HG03280 (cell line): ENCODE data around the gene FCHSD2.
"Not testable (repeated sequence)": the region's sequence is repeated elsewhere in the genome, so short reads cannot be mapped to it uniquely, and the experiment has no call there.

Source experiments
- ATAC-seq: cut with Tn5 transposase; IDR thresholded peaks from one replicate; pipeline ENCODE4 v1.9.1; 2021; ENCODE audit warnings: mild to moderate bottlenecking, moderate library complexity; ENCODE audit not compliant: unreplicated experiment

The FCHSD2 gene

GRCh38 chr11:72896431-72896830 is 245.7 kb downstream of the FCHSD2 start:
- no peak for ATAC-seq

DNA sequence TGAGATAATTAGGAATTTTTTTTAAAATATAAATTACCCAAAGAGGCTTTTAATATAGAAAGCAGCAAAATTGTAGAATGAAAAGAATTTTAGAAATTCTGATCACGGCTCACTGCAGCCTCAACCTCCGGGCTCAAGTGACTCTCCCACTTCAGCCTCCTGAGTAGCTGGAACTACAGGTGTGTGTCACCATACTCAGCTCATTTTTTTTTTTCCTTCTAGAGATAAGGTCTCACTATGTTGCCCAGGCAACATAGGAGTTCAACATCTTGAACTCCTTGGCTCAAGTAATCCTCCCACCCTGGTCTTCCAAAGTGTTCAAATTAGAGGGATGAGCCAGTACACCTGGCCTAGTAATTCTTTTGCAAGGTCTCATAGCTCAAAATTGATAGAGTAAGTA is 251.2 kb downstream of the FCHSD2 start:
- ATAC-seq = no peak

DNA sequence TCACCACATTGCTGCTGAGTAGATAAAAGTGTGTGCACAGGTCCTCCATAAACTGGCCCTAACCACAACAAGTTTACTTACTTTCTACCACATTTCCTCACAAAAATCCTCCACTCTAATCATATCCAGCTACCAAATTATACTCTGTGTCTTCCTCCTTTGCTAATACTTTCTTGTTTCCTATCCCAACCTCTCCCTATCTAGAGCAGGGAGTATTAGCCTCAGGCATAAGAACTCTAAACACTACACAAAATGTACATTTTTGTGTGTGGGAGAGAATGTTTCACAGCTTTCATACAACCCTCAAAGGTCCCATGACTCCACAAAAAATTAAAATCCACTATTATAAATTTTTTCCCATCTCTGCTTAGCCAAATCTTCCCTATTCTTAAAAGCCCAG is 255.5 kb downstream of the FCHSD2 start:
- ATAC-seq = no peak

DNA sequence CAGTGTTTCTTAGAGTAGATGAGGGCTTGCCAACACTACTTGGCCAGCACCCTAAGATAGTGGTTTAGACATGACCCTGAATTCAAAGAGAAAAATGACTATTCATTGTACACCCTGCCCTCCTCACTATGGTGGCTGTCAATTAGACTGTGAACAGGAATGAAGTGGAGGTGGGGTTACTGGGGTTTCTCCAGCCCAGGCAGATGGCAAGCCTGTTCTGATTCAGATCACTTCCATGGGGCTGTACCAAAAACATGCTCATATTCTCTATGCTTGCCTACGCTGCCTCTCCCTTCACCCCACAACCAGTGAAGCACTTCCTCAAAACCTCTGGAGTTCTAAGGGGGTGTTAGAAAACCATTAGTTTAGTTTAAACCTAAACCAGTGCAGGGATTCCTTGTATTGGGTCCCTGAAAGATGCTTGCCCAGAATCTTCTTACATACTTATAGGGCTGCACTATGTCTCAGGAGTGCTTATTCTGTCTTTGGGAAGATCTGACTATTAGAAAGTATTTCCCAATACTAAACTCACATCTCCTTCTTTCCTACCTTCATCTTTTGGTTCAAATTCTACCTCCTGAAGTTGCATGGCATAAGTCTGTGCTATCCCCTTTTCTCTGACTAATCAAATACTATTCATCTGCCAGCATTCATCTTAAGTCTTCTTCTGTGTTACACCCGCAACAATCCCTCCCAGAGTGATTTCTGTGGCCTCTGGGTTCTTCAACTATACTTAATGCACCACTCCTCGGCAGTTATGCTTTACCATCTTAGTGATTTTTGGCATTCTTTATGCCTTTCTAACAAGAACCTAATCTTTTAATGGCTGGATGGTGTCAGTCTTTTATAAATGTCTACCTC is 256.1 kb downstream of the FCHSD2 start:
- ATAC-seq = no peak

GRCh38 chr11:72876147-72876546 is 266.0 kb downstream of the FCHSD2 start:
- no peak for ATAC-seq

- ATAC-seq = no peak
Measured at GRCh38 chr11:72875736-72876135, 266.4 kb downstream of the FCHSD2 start.

- ATAC-seq = no peak
Measured at GRCh38 chr11:72872012-72872411, 270.1 kb downstream of the FCHSD2 start.

GRCh38 chr11:72871119-72871518 is 271.0 kb downstream of the FCHSD2 start:
- no peak for ATAC-seq

- ATAC-seq = no peak
Measured at GRCh38 chr11:72869831-72870230, 272.3 kb downstream of the FCHSD2 start.

GRCh38 chr11:72867970-72868369 is 274.1 kb downstream of the FCHSD2 start:
- ATAC-seq = no peak

GRCh38 chr11:72864702-72865655 is 277.1 kb downstream of the FCHSD2 start:
- no peak for ATAC-seq

DNA sequence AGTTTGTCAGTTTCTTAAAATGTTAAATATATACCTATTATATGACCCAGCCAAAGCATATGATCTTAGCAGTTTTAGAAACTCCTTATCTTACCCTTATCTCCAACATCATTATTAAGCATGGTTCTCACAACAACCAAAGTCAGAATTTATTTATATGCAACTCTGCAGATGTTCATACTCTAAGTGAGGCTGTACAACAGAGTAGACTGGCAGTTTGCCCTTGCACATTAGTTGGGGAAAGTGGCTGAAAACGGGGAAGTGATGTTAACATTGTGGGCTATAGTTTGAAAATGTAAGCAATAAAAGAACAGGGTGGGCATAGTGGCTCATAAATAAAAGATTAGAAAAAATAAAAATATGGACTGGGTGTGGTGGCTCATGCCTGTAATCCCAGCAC is 278.2 kb downstream of the FCHSD2 start:
- no peak for ATAC-seq

DNA sequence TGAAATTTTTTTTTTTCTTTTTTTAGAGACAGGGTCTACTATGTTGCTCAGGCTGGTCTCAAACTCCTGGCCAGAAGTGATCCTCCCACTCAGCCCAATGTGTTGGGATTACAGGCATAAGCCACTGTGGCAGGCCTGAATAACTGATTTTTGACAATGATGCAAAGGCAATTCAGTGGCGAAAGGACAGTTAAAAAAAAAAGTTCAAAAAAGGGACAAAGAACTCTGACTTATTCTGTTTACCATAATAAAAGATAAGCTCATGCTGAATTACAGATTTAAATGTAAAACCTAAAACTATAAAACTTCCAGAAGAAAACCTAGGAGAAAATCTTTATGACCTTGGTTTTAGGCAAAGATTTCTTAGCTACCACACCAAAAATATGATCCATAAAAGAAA is 279.0 kb downstream of the FCHSD2 start:
- ATAC-seq = no peak

DNA sequence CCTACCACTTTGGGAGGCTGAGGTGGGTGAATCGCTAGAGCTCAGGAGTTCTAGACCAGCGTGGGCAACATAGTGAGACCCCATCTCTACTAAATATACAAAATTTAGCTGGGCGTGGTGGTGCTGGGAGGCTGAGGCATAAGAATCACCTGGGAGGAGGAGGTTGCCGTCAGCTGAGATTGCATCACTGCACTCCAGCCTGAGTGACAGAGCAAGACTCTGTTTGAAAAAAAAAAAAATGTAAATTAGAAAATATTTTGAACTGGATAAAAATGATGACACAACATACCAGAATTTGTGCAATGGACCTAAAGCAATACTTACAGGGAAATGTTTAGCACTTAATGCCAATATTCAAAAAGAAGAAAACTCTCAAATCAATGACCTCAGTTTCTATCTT is 281.5 kb downstream of the FCHSD2 start:
- ATAC-seq = no peak

DNA sequence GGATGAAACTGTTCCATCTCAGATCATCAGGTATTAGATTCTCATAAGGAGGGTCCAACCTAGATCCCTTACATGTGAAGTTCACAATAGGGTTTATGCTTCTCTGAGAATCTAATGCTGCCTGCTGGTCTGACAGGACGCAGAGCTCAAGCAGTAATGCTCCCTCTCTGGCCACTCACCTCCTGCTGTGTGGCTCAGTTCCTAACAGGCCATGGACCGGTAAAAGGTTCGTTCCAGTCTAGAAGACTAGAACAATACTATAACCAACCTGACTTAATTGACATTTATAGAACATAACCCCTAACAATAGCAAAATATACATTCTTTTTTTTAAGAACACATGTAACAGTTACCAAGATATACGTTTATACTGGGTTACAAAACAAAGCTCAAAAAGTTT is 282.1 kb downstream of the FCHSD2 start:
- ATAC-seq = no peak

DNA sequence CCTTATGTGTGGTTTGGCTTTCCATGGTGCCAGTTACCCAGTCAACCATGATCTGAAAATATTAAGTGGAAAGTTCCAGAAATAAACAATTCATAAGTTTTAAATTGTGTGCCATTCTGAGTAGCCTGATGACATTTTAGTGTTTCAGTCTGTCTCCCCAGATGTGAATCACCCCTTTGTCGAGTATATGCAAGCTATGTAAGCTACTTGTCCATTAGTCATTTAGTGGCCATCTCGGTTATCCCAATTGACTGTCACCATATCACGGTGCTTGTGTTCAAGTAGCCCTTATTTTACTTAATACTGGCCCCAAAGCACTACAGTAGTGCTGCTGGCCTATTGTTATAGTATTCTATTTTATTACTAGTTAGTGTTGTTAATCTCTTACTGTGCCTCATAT is 283.0 kb downstream of the FCHSD2 start:
- no peak for ATAC-seq

DNA sequence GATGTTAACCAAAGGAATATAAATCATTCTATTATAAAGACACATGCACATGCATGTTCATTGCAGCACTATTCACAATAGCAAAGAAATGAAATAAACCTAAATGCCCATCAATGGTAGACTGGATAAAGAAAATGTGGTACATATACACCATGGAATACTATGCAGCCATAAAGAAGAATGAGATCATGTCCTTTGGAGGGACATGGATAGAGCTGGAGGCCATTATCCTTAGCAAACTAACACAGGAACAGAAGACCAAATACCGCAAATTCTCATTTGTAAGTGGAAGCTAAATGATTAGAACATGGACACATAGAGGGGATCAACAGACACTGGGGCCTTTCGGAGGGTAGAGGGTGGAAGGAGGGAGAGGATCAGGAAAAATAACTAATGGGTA is 283.9 kb downstream of the FCHSD2 start:
- not testable (repeated sequence) for ATAC-seq

- no peak for ATAC-seq
Measured at GRCh38 chr11:72856551-72857345, 285.4 kb downstream of the FCHSD2 start.

DNA sequence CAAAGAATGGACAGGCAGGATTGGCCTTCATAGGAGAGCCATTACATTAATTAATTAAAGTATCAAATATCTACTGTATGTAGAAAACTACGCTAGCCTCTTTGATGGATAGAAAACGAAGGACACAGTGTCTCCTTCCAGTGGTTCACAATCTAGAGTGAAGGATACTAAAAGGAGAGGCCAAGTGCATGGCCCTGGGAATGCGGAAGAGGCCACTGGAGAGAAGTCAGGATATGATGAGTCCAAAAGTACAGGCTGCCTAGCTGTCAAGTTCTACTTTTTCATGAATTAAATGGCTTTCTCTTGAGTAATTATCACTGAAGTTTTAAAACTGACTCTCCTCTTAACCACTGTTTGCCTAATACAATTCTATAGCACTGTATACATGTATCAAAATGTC is 286.1 kb downstream of the FCHSD2 start:
- no peak for ATAC-seq

DNA sequence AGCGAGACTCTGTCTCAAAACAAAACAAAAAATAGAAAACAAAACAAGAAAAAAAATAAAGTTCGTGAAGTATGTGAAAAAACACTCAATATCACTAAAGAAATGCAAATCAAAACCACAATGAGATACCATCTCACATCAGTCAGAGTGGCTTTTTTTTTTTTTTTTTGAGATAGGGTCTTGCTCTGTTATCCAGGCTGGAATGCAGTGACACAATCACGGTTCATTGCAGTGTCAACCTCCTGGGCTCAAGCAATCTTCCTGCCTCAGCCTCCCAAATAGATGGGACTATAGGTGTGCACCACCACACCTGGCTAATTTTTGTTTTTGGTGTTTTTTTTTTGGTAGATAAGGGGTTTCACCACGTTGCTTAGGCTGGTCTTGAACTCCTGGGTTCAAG is 290.4 kb downstream of the FCHSD2 start:
- ATAC-seq = no peak

DNA sequence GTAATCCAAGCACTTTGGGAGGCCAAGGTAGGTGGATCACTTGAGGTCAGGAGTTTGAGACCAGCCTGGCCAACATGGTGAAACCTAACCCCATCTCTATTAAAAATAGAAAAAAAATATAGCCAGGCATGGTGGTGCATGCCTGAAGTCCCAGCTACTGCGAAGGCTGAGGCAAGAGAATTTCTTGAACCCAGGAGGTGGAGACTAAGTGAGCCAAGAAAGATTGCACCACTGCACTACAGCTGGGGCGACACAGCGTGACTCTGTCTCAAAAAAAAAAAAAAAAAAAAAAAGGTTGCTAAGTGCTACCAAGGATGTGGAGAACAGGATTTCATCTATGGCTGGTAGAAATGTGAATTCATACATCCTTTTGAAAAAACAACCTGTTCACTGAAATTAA is 291.3 kb downstream of the FCHSD2 start:
- ATAC-seq = no peak
